ENCODE results near the gene PANK3. TPM values are rescaled to one million over a fixed set of nuclear protein-coding genes. Genes with fewer than 3 reads are reported as not detected.

The PANK3 gene
- total RNA-seq, 1 experiment from 2014 or later = 82.6 TPM

GRCh38 chr5:168590666-168591065, 11.5 kb upstream of the PANK3 start:
- TF ChIP-seq, protein P1, sequence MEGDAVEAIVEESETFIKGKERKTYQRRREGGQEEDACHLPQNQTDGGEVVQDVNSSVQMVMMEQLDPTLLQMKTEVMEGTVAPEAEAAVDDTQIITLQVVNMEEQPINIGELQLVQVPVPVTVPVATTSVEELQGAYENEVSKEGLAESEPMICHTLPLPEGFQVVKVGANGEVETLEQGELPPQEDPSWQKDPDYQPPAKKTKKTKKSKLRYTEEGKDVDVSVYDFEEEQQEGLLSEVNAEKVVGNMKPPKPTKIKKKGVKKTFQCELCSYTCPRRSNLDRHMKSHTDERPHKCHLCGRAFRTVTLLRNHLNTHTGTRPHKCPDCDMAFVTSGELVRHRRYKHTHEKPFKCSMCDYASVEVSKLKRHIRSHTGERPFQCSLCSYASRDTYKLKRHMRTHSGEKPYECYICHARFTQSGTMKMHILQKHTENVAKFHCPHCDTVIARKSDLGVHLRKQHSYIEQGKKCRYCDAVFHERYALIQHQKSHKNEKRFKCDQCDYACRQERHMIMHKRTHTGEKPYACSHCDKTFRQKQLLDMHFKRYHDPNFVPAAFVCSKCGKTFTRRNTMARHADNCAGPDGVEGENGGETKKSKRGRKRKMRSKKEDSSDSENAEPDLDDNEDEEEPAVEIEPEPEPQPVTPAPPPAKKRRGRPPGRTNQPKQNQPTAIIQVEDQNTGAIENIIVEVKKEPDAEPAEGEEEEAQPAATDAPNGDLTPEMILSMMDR (conservative IDR thresholded peaks at IDR 0.05) = no peak

More at GRCh38 chr5:168590666-168591065, 11.5 kb upstream of the PANK3 start:
- Histone ChIP-seq H3K4me1 (ENCODE audit: insufficient read depth, low read length) (no peaks in the 10 kb centered on the region), H3K4ac (ENCODE audit: low read depth, low read length) (no peak overlapping the region), H2AFZ (ENCODE audit: low read length) (no peak overlapping the region), H2BK12ac (ENCODE audit: insufficient read length, low read depth, low read length) (no peak overlapping the region), H3K9ac (ENCODE audit: extremely low read depth, insufficient read length, low read length) (no peak overlapping the region), H3K18ac (ENCODE audit: insufficient read length, low read depth, low read length) (no peak overlapping the region), H2BK15ac (ENCODE audit: low read depth, low read length) (no peak overlapping the region), H2BK5ac (ENCODE audit: insufficient read length, low read length) (no peak overlapping the region), H2BK20ac (ENCODE audit: low read depth, low read length, poor library complexity, severe bottlenecking) (no peak overlapping the region), H4K91ac (ENCODE audit: insufficient read length, low read depth, low read length) (no peak overlapping the region), H3K79me1 (ENCODE audit: insufficient read depth, low read depth, low read length, poor library complexity, severe bottlenecking) (no peaks in the 10 kb centered on the region), H2AK5ac (ENCODE audit: insufficient read length, low read length) (no peak overlapping the region), H3K4me2 (ENCODE audit: insufficient read depth, insufficient read length, low read length) (no peak overlapping the region), H4K8ac (replicated peaks; ENCODE audit: insufficient read length, low read depth, low read length) (no peak overlapping the region), H2BK120ac (ENCODE audit: low read depth, low read length, poor library complexity, severe bottlenecking) (no peak overlapping the region), H4K5ac (ENCODE audit: insufficient read length, low read depth, low read length) (no peak overlapping the region), H3K23ac (ENCODE audit: insufficient read length, low read depth, low read length) (no peak overlapping the region), H3K79me2 (ENCODE audit: insufficient read depth, low read length) (no peaks in the 10 kb centered on the region), H3K56ac (ENCODE audit: insufficient read length, low read depth, low read length) (no peak overlapping the region), H3K23me2 (ENCODE audit: insufficient read length, low read depth, low read length, poor library complexity, severe bottlenecking) (no peaks in the 10 kb centered on the region), H4K20me1 (ENCODE audit: control insufficient read depth, insufficient read depth, insufficient read length) (no peaks in the 10 kb centered on the region), H3K27me3 (ENCODE audit: insufficient read depth, low read length) (no peaks in the 10 kb centered on the region), H3K27ac (ENCODE audit: insufficient read length, low read depth, low read length) (no peak overlapping the region), H3T11ph (ENCODE audit: low read length) (no peak overlapping the region), H3K14ac (ENCODE audit: insufficient read depth, low read length) (no peak overlapping the region), H3K9me3 (ENCODE audit: control insufficient read depth, low read depth, low read length) (no peaks in the 10 kb centered on the region)
- no CpG with 5 or more reads among the region's 3 CpGs for WGBS (ENCODE audit: extremely low coverage, insufficient read length, low lambda C conversion rate)
- no peaks in the 10 kb centered on the region for H3K36me3 Mint-ChIP-seq (ENCODE audit: insufficient read depth in 1 of 3, low read depth in 3 of 3)
- H3K27ac Mint-ChIP-seq = no peak overlapping the region
- peaks cover 44% of the 10 kb centered on the region for H3K27me3 Mint-ChIP-seq (ENCODE audit: low read depth)
- H3K4me1 Mint-ChIP-seq = peaks cover 0 to 3% of the 10 kb centered on the region in 2 experiments; a peak in 1 of 4 replicates
- no peaks in the 10 kb centered on the region for H3K9me3 Mint-ChIP-seq
- H3K4me3 Mint-ChIP-seq = no peak overlapping the region
- no peak for DNase-seq
